Upper lobe of left lung (tissue), 6 donors: ENCODE data around the gene ADGRD1. TPM values are rescaled to one million over a fixed set of nuclear protein-coding genes. Genes with fewer than 3 reads are reported as not detected.
A peak's percentile ranks its signal among the peaks of the same experiment; 100 is the strongest.

Experiments
- ATAC-seq, 2 donors: fragments of 200-7000 bp; cut with Tn5 transposase; one replicate each; pipeline ENCODE4 v1.9.1; 2022; ENCODE audit warnings: mild to moderate bottlenecking in 2 of 2, moderate library complexity in 2 of 2; ENCODE audit not compliant: low FRiP score in 2 of 2
- DNase-seq, 2 donors: peaks; one replicate each; pipeline ENCODE4 v3.0.0-alpha.2; 2019 to 2020
- H3K27ac ChIP-seq, 4 donors: fragments of 200-600 bp; sonication (generic); one replicate each; pipeline ENCODE4 v1.5.1; 2016 to 2019
- H3K27me3 ChIP-seq, 4 donors: fragments of 200-600 bp; sonication (generic); one replicate each; pipeline ENCODE4 v1.5.1; 2017 to 2019
- H3K36me3 ChIP-seq, 4 donors: fragments of 200-600 bp; sonication (generic); one replicate each; pipeline ENCODE4 v1.5.1; 2016 to 2019
- H3K4me1 ChIP-seq, 4 donors: fragments of 200-600 bp; sonication (generic); one replicate each; pipeline ENCODE4 v1.5.1; 2018 to 2019
- H3K4me3 ChIP-seq, 4 donors: fragments of 200-600 bp; sonication (generic); one replicate each; pipeline ENCODE4 v1.5.1; 2017 to 2019; ENCODE audit warnings: mild to moderate bottlenecking in 2 of 4, moderate library complexity in 1 of 4
- H3K9me3 ChIP-seq, 4 donors: fragments of 200-600 bp; sonication (generic); one replicate each; pipeline ENCODE4 v1.5.1; 2018 to 2019
- EP300 ChIP-seq, 4 donors: sonication (generic); formaldehyde crosslinking; IDR thresholded peaks; one replicate each; pipeline ENCODE4 v1.5.1; 2017; ENCODE audit warnings: antibody characterized with exemption in 4 of 4, control low read depth in 2 of 4
- POLR2A ChIP-seq, 4 donors: fragments of 450-650 bp; IDR thresholded peaks; one replicate each; pipeline ENCODE4 v1.5.1; 2016 to 2017; ENCODE audit warnings: antibody characterized with exemption in 4 of 4, mild to moderate bottlenecking in 2 of 4
- POLR2AphosphoS5 ChIP-seq, 2 donors: sonication (generic); formaldehyde crosslinking; IDR thresholded peaks; one replicate each; pipeline ENCODE4 v1.5.1; 2017; ENCODE audit warnings: antibody characterized with exemption in 2 of 2
- WGBS, 2 donors: methylation state at CpG; one replicate each; pipeline ENCODE4 v1.1.5; 2017 to 2018; 5-methylcytosine and 5-hydroxymethylcytosine counted together
- total RNA-seq, 6 donors: library from RNA; depleted of rRNA in 4 of 6; stranded (reverse); fragments of >200 nt in 4 of 6; gene quantifications; one replicate each; pipeline versions ENCODE4 v1.1.0 to v1.2.1, GENCODE V29; 2016 to 2021
- TF ChIP-seq, protein P1 (sequence below), 6 experiments: fragments of 450-650 bp in 4 of 6; fragments of 200-600 bp in 2 of 6; sonication (generic) in 2 of 6; IDR thresholded peaks; one replicate each; pipeline ENCODE4 v1.5.1; 2016 to 2019; ENCODE audit warnings: antibody characterized with exemption in 6 of 6
- donor health status: DM: no; HTN: no; CAD: no; lungs with moderate emphysema.
- donor health status: DM: no; HTN: yes; CAD: no; lungs with severe emphysema.

Gene ADGRD1
- total RNA-seq, 6 donors from 2014 or later, result 84.2 to 124 (median 94.7) TPM

DNA sequence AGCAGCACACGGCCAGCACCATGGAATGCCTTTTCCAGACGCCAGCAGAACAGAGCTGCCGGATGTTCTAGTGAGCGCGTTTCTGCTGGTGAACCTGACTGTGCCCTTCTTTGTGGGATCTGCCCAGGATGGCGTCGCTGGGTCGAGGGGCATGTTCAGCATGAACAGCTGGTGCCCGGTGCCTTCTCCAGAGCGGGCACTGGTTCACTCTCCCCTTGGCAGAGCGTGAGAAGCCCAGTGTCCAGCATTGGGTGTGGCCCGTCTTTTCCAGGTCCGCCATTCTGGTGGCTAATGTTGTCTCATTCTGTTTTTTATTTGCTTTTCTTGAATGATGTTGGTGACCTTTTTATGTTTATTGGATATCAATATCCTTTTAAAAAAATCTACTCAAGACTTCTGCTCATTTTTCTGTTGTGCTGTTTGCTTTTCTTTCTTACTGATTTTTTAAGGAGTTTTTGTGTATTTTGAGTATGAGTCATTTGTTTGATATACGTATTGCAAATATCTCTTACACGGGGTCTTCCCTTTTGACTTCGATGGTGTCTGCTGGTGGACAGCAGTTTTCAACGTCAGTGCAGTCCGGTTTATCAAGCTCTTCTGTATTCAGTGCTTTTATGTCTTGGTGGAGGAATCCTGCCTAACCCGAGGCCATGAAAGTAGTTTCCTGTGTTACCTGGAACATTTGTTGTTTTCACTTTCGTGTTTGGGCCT lies 74.3 kb downstream of the ADGRD1 start:
- H3K27ac ChIP-seq, result peak overlapping the region; percentile 67 to 85 (median 70)
- H3K4me1 ChIP-seq, result peaks cover 0 to 16% (median 8%) of the 10 kb centered on the region in 4 donors
- 68% methylated on average over 13 to 20 of the region's 20 CpGs for WGBS, 2 donors

DNA sequence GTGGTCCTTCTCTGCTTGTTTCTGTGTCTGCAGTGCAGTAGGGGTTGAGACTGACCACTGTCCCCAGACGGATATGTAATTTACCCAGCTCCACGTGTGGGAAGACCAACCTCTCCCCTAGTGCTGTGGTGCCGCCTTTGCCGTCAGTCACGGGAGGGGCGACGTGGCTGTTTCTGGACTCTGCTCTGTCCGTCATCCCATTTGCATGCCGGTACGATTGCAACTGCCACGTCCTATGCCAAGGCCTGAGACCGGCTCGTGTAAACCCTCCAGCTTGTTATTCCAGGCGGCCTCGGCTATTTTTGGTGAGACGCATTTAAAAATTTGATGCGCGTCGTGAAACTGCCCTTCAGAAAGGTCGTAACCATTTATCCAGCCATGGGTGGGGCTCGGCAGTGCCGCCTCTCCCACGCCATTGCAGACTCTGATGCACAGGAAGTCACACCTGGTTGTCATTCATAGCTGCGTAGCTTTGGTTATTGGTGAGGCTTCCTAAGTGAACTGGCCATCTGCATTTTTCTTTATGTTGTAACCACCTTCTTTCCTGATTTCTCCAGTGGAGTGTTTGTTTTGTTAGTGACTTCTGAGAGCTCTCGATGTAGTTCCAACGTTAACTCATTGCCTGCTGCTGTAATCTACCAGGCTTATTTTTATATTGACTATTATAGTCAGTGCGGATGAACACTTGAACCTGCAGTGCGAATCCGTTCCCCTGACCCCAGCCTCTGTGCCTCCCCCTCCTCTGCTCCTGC lies 75.1 kb downstream of the ADGRD1 start:
- H3K4me3 ChIP-seq, result peak overlapping the region in 3 of 4 donors; percentile 5 to 27 (median 8)
- peak in 1 of 2 donors; percentile 70 for DNase-seq
- H3K27ac ChIP-seq, result peak overlapping the region; percentile 67 to 85 (median 70)
- TF ChIP-seq POLR2A (IDR thresholded peaks at IDR 0.05) (peak in 1 of 4 donors; percentile 33), EP300 (IDR thresholded peaks at IDR 0.05) (peak in 1 of 4 donors; percentile 1)
- TF ChIP-seq, protein P1, sequence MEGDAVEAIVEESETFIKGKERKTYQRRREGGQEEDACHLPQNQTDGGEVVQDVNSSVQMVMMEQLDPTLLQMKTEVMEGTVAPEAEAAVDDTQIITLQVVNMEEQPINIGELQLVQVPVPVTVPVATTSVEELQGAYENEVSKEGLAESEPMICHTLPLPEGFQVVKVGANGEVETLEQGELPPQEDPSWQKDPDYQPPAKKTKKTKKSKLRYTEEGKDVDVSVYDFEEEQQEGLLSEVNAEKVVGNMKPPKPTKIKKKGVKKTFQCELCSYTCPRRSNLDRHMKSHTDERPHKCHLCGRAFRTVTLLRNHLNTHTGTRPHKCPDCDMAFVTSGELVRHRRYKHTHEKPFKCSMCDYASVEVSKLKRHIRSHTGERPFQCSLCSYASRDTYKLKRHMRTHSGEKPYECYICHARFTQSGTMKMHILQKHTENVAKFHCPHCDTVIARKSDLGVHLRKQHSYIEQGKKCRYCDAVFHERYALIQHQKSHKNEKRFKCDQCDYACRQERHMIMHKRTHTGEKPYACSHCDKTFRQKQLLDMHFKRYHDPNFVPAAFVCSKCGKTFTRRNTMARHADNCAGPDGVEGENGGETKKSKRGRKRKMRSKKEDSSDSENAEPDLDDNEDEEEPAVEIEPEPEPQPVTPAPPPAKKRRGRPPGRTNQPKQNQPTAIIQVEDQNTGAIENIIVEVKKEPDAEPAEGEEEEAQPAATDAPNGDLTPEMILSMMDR (IDR thresholded peaks at IDR 0.05), result no peak
- peaks cover 0 to 16% (median 8%) of the 10 kb centered on the region in 4 donors for H3K4me1 ChIP-seq
- H3K9me3 ChIP-seq, result no peaks in the 10 kb centered on the region
- no peaks in the 10 kb centered on the region for H3K27me3 ChIP-seq
- peaks cover 0 to 13% (median 1%) of the 10 kb centered on the region in 4 donors for H3K36me3 ChIP-seq
- ATAC-seq, result peak; percentile 20 to 69
- 58 to 66% methylated on average over 26 to 29 of the region's 29 CpGs for WGBS, 2 donors

More for the DNA sequence above, 74.3 kb downstream of the ADGRD1 start:
- TF ChIP-seq POLR2A (IDR thresholded peaks at IDR 0.05) (no peak), EP300 (IDR thresholded peaks at IDR 0.05) (no peak), POLR2AphosphoS5 (IDR thresholded peaks at IDR 0.05) (no peak)
- TF ChIP-seq, protein P1 (IDR thresholded peaks at IDR 0.05), result no peak
- no peaks in the 10 kb centered on the region for H3K9me3 ChIP-seq
- ATAC-seq, result no peak
- H3K36me3 ChIP-seq, result peaks cover 0 to 10% (median 4%) of the 10 kb centered on the region in 4 donors
- H3K27me3 ChIP-seq, result no peaks in the 10 kb centered on the region
- H3K4me3 ChIP-seq, result peak overlapping the region in 3 of 4 donors; percentile 5 to 27 (median 8)
- DNase-seq, result no peak

DNA sequence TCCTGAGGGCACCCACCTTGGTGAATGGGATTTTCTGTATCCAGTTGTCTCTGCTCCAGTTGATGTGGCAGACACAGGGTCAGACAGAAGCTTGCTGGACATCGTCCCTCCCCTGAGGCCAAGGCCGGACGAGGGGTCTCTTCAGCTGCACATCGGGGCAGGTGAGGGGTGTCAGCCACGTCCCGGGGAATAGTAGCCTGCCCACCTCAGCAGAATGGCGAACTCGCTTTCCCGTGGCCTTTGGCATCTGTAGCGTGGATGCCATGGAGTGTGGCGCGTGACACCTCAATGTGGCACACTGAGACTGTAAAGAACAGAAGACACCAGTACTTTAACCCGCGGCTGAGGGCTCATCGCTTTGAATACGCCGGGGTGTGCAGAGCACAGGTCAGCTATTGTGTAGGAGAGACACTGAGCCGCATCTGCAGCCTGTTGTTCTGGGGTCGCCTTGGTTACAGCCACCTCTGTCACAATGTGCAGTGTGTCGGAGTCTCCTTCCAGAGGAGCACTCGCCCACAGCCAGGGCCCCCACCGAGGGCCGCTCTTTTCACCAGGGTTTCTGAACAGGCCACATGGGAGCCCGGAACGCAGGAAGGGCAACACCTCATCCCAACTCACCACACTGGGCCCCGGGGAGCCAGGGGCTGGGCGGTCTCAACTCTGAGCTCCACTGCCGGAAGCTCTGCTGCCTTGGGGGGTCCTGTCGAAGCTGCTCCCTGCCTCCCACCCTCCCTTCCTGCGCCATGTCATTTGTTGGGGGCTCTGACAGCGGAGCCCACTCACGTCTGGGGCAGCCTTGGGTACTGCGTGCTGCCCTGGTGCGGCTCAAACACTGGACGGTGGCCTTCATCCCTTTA lies 77.0 kb downstream of the ADGRD1 start:
- ATAC-seq, result no peak
- TF ChIP-seq EP300 (IDR thresholded peaks at IDR 0.05) (no peak), POLR2A (IDR thresholded peaks at IDR 0.05) (no peak), POLR2AphosphoS5 (IDR thresholded peaks at IDR 0.05) (no peak)
- TF ChIP-seq, protein P1 (IDR thresholded peaks at IDR 0.05), result no peak
- Histone ChIP-seq H3K4me1 (peaks cover 0 to 16% (median 5%) of the 10 kb centered on the region in 4 donors), H3K27ac (peak overlapping the region in 2 of 4 donors; percentile 27 to 35), H3K36me3 (peaks cover 0 to 9% (median 0%) of the 10 kb centered on the region in 4 donors), H3K9me3 (no peaks in the 10 kb centered on the region), H3K27me3 (no peaks in the 10 kb centered on the region), H3K4me3 (no peak overlapping the region)
- 96% methylated on average over 29 to 35 of the region's 35 CpGs for WGBS, 2 donors
- no peak for DNase-seq

DNA sequence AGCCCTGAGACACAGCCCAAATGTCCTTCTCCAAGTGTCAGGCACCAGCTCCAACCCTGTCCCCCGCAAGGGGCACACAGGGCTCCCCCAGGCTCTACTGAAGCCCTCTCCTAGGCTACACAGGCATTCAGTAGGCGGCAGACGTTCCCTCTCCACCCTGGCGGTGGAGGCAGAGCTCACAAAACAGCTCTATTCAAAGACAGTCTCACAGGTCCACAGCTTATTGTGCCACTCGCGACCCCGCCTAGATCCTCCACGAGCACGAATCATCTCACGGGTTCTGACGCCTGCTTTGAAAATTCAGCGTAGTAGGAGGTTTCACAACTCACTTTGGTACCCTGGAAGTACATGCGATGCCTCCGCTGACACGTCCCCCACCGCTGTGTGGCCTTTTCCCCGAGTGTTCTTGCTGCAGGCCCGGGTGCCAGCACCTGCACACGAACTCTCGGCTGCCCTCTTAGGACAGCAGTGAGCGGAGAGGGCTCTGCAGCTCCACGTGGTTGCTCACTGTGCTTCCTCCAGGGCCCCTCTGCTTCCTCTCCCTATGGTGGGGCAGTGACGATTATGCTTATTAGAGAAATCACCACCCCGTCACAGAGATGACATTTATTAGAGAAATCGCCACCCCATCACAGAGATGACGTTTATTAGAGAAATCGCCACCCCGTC lies 78.5 kb downstream of the ADGRD1 start:
- Histone ChIP-seq H3K4me1 (peaks cover 0 to 16% (median 5%) of the 10 kb centered on the region in 4 donors), H3K36me3 (peaks cover 0 to 9% (median 1%) of the 10 kb centered on the region in 4 donors), H3K27me3 (no peaks in the 10 kb centered on the region), H3K27ac (no peak overlapping the region), H3K9me3 (no peaks in the 10 kb centered on the region), H3K4me3 (no peak overlapping the region)
- 83 to 87% methylated on average over 27 to 28 of the region's 28 CpGs for WGBS, 2 donors
- TF ChIP-seq POLR2AphosphoS5 (IDR thresholded peaks at IDR 0.05), result no peak
- no peak for TF ChIP-seq POLR2A (IDR thresholded peaks at IDR 0.05)
- TF ChIP-seq, protein P1 (IDR thresholded peaks at IDR 0.05), result no peak
- TF ChIP-seq EP300 (IDR thresholded peaks at IDR 0.05), result no peak
- ATAC-seq, result no peak
- no peak for DNase-seq
